Esophagus squamous epithelium (tissue), 5 donors: Measurements from ENCODE around the gene MAGI1. TPM values are rescaled to one million over a fixed set of nuclear protein-coding genes. Genes with fewer than 3 reads are reported as not detected.

Experiments
- DNase-seq: peaks from one replicate; lab custom pipeline; 2025; lab: John Stamatoyannopoulos, UW
- H3K27ac ChIP-seq, 4 donors: fragments of 200-600 bp; sonication (generic); one replicate each; pipeline ENCODE4 v1.5.1; 2016 to 2019; ENCODE audit warnings: mild to moderate bottlenecking in 1 of 4
- H3K27me3 ChIP-seq, 4 donors: fragments of 200-600 bp; sonication (generic); 1 replicate in 3 of 4; 2 replicates in 1 of 4; pipeline versions ENCODE4 v1.5.1 to v1.6.0; 2017 to 2021; ENCODE audit warnings: antibody characterized with exemption in 1 of 4
- H3K36me3 ChIP-seq, 3 donors: fragments of 200-600 bp; sonication (generic); one replicate each; pipeline ENCODE4 v1.5.1; 2016 to 2019
- H3K4me1 ChIP-seq, 3 donors: fragments of 200-600 bp; sonication (generic); one replicate each; pipeline ENCODE4 v1.5.1; 2017 to 2019
- H3K4me3 ChIP-seq, 4 donors: fragments of 200-600 bp; sonication (generic); 1 replicate in 3 of 4; 2 replicates in 1 of 4; pipeline ENCODE4 v1.5.1; 2016 to 2019; ENCODE audit warnings: mild to moderate bottlenecking in 2 of 4, moderate library complexity in 1 of 4
- H3K9me3 ChIP-seq, 3 donors: fragments of 200-600 bp; sonication (generic); one replicate each; pipeline ENCODE4 v1.5.1; 2016 to 2019
- CTCF ChIP-seq, 6 experiments: fragments of 450-650 bp in 4 of 6; fragments of 200-600 bp in 2 of 6; sonication (generic) in 2 of 6; IDR thresholded peaks; one replicate each; pipeline ENCODE4 v1.5.1; 2016 to 2019; ENCODE audit warnings: antibody characterized with exemption in 6 of 6, mild to moderate bottlenecking in 4 of 6, moderate library complexity in 4 of 6
- POLR2A ChIP-seq, 4 donors: fragments of 450-650 bp; IDR thresholded peaks; one replicate each; pipeline ENCODE4 v1.6.1; 2017; ENCODE audit warnings: antibody characterized with exemption in 4 of 4, mild to moderate bottlenecking in 4 of 4, moderate library complexity in 3 of 4
- WGBS, 2 donors: methylation state at CpG; one replicate each; pipeline ENCODE4 v1.1.5; 2018; 5-methylcytosine and 5-hydroxymethylcytosine counted together
- intact Hi-C: fragments of 100-400 bp; cut with DNase I; formaldehyde crosslinking; loops from one replicate; pipeline ENCODE4 v1.15.0; 2022
- total RNA-seq, 4 donors: library from RNA; depleted of rRNA; stranded (reverse); fragments of >200 nt; gene quantifications; one replicate each; pipeline ENCODE4 v1.1.0, GENCODE V29; 2016
- donor health status: DM: yes; HTN: yes; CAD: no.

MAGI1 gene
- total RNA-seq, 4 donors from 2014 or later, result 12.0 to 28.2 (median 21.1) TPM

GRCh38 chr3:65856907-65857306 is 181.8 kb downstream of the MAGI1 start:
- Histone ChIP-seq H3K4me3 (no peak overlapping the region), H3K36me3 (no peaks in the 10 kb centered on the region), H3K9me3 (peaks cover 0 to 5% (median 0%) of the 10 kb centered on the region in 3 donors), H3K4me1 (peaks cover 6 to 65% (median 14%) of the 10 kb centered on the region in 3 donors), H3K27ac (peak overlapping the region in 1 of 4 donors; percentile 29), H3K27me3 (no peaks in the 10 kb centered on the region)
- WGBS, 2 donors, result 83 to 93% methylated on average over 2 of the region's 2 CpGs
- no peak for DNase-seq
- TF ChIP-seq POLR2A (IDR thresholded peaks at IDR 0.05) (no peak), CTCF (IDR thresholded peaks at IDR 0.05) (no peak)
- intact Hi-C loops, result no loop called here

GRCh38 chr3:65855370-65856100 is 183.2 kb downstream of the MAGI1 start:
- no peak overlapping the region for H3K4me3 ChIP-seq
- intact Hi-C loops, result no loop called here
- H3K9me3 ChIP-seq, result peaks cover 0 to 5% (median 0%) of the 10 kb centered on the region in 3 donors
- H3K27ac ChIP-seq, result peak overlapping the region in 2 of 4 donors; percentile 46 to 54
- TF ChIP-seq CTCF (IDR thresholded peaks at IDR 0.05) (no peak), POLR2A (IDR thresholded peaks at IDR 0.05) (no peak)
- no peak for DNase-seq
- WGBS, 2 donors, result 67 to 81% methylated on average over 3 of the region's 4 CpGs
- no peaks in the 10 kb centered on the region for H3K27me3 ChIP-seq
- H3K36me3 ChIP-seq, result no peaks in the 10 kb centered on the region
- peaks cover 6 to 64% (median 14%) of the 10 kb centered on the region in 3 donors for H3K4me1 ChIP-seq

- peak overlapping the region in 2 of 4 donors; percentile 46 to 54 for H3K27ac ChIP-seq
- H3K4me1 ChIP-seq, result peaks cover 6 to 64% (median 14%) of the 10 kb centered on the region in 3 donors
- intact Hi-C loops, result no loop called here
- H3K36me3 ChIP-seq, result no peaks in the 10 kb centered on the region
- no peak for TF ChIP-seq CTCF (IDR thresholded peaks at IDR 0.05)
- no peak for TF ChIP-seq POLR2A (IDR thresholded peaks at IDR 0.05)
- H3K4me3 ChIP-seq, result no peak overlapping the region
- peaks cover 0 to 5% (median 0%) of the 10 kb centered on the region in 3 donors for H3K9me3 ChIP-seq
- no peak for DNase-seq
- 21 to 31% methylated on average over 6 to 8 of the region's 8 CpGs for WGBS, 2 donors
- H3K27me3 ChIP-seq, result no peaks in the 10 kb centered on the region
Observed at GRCh38 chr3:65854606-65855304, 184.0 kb downstream of the MAGI1 start.

GRCh38 chr3:65851827-65852226 is 186.9 kb downstream of the MAGI1 start:
- intact Hi-C loops, result no loop called here
- TF ChIP-seq POLR2A (IDR thresholded peaks at IDR 0.05), result no peak
- TF ChIP-seq CTCF (IDR thresholded peaks at IDR 0.05), result no peak
- H3K9me3 ChIP-seq, result no peaks in the 10 kb centered on the region
- 36 to 41% methylated on average over 4 of the region's 4 CpGs for WGBS, 2 donors
- H3K4me3 ChIP-seq, result no peak overlapping the region
- H3K4me1 ChIP-seq, result peaks cover 6 to 55% (median 14%) of the 10 kb centered on the region in 3 donors
- H3K27ac ChIP-seq, result peak overlapping the region in 1 of 4 donors; percentile 16
- DNase-seq, result no peak
- H3K36me3 ChIP-seq, result no peaks in the 10 kb centered on the region
- no peaks in the 10 kb centered on the region for H3K27me3 ChIP-seq

- Histone ChIP-seq H3K9me3 (no peaks in the 10 kb centered on the region), H3K27me3 (no peaks in the 10 kb centered on the region), H3K27ac (no peak overlapping the region), H3K36me3 (no peaks in the 10 kb centered on the region), H3K4me1 (peaks cover 6 to 39% (median 13%) of the 10 kb centered on the region in 3 donors), H3K4me3 (no peak overlapping the region)
- intact Hi-C loops, result no loop called here
- WGBS, 2 donors, result 87 to 88% methylated on average over 3 of the region's 3 CpGs
- no peak for TF ChIP-seq POLR2A (IDR thresholded peaks at IDR 0.05)
- no peak for DNase-seq
Observed at GRCh38 chr3:65850261-65850660, 188.5 kb downstream of the MAGI1 start.
